ENCODE data around the gene CD274.
"Not testable (repeated sequence)": the region's sequence is repeated elsewhere in the genome, so short reads cannot be mapped to it uniquely, and the experiment has no call there.

The CD274 gene

DNA sequence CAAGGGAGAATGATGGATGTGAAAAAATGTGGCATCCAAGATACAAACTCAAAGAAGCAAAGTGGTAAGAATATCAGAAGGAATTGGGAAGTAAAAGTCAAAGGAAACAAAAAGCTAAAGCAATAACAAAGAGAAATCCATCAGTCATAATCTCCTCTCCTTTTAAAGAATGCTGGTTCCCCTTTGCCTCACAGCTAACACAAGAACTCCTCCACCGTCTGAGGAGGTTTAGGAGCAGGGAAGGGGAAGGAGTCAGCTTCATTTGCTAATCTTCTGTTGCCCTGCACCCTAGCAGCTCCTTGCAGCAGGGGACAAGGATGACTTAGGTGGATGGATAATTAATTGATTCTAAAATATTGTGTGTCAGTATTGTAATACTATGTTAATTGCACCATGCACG is 16.4 kb downstream of the CD274 start:
- no peak for DNase-seq (ENCODE audit: low read depth, low spot score)

DNA sequence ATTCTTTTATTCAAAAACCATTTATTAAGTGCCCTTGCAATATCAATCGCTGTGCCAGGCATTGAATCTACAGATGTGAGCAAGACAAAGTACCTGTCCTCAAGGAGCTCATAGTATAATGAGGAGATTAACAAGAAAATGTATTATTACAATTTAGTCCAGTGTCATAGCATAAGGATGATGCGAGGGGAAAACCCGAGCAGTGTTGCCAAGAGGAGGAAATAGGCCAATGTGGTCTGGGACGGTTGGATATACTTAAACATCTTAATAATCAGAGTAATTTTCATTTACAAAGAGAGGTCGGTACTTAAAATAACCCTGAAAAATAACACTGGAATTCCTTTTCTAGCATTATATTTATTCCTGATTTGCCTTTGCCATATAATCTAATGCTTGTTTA is 18.5 kb downstream of the CD274 start:
- DNase-seq (ENCODE audit: low read depth, low spot score) = no peak

DNA sequence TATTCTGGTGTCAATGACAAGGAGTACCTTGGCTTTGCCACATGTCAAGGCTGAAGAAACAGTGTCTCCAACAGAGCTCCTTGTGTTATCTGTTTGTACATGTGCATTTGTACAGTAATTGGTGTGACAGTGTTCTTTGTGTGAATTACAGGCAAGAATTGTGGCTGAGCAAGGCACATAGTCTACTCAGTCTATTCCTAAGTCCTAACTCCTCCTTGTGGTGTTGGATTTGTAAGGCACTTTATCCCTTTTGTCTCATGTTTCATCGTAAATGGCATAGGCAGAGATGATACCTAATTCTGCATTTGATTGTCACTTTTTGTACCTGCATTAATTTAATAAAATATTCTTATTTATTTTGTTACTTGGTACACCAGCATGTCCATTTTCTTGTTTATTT is 19.8 kb downstream of the CD274 start:
- no peak for DNase-seq (ENCODE audit: low read depth, low spot score)

DNA sequence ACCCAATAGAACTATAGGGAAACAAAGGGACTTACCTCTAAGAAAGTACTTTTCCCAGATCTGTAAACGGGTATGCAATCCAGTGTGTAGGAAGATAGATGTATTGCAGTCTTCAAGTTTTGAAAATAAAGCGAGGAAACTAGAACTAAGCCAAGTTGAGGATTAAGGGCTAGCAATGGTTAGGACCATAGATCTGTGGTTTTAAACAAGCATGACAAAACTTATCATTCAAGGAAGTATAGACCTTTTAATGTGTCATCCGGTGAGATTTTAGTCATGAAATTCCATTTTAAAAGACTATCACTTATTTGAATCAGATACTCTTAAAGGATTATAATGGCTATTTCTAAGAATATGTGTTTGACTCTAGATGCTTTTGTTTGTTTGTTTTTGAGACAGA is 20.5 kb downstream of the CD274 start:
- DNase-seq (ENCODE audit: low read depth, low spot score) = no peak

DNA sequence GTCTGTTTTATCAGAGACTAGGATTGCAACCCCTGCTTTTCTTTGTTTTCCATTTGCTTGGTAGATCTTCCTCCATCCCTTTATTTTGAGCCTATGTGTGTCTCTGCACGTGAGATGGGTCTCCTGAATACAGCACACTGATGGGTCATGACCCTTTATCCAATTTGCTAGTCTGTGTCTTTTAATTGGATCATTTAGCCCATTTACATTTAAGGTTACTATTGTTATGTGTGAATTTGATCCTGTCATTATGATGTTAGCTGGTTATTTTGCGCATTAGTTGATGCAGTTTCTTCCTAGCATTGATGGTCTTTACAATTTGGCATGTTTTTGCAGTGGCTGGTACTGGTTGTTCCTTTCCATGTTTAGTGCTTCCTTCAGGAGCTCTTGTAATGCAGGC is 25.3 kb downstream of the CD274 start:
- DNase-seq (ENCODE audit: low read depth, low spot score) = not testable (repeated sequence)

DNA sequence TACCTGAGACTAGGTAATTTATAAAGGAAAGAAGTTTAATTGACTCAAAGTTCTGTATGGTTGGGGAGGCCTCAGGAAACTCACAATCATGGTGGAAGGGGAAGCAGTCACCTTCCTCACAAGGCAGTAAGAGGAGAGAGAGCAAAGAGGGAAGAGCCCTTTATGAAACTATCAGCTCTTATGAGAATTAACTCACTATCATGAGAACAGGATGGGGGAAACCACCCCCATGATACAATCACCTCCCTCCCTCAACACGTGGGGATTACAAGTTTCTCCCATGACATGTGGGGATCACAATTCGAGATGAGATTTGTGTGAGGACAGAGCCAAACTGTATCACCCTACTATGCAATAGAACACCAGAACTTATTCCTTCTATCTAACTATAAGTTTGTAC is 27.9 kb downstream of the CD274 start:
- DNase-seq (ENCODE audit: low read depth, low spot score) = no peak

DNA sequence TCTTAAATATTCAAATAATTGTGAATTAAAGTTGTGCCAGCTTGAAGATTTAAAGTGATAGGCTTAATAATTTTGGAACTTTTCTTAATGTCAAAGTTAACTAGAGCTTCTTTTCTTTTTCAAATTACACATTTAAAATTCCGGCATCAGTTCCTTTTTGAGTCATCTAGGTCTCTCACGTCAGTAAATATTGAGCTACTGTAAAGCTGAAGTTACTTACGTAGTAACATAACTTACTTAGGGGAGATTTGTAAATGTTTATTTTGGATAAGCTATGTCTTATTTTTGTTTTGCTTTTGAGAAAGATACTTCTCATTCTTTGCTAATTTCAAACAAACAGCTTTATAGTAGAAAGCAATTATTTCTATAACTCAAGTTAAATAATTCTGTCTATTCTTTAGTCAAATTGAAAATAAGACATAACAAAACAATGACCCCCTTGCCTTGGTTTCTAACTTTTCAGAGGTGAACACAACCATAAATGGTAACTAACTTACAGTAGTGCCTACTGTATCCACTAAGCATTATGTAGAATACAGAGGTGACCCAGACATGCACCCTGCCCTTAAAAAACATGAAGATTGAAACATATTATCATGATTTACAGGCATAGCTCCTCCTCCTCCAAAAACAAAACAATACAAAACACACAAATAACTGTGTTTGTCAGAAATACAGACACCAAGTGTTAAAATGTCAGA is 29.8 kb downstream of the CD274 start:
- DNase-seq (ENCODE audit: low read depth, low spot score) = no peak

DNA sequence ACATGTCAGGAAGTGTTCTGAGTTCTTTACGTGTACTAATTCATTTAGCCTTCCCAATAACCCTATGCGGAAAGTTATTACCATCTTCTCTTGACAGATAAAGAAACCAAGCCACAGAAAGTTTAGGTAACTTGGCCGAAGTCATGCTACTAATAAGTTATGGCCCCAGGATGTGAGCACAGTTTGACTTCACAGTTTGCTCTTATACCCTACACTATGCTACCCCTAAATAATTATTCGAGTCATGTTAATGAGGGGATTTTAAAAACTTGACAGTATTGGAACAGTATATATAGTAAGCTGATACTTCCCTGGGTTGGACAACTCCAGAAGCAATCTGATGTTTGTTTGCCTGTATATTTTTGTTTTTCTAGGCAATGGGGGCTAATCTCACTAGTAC is 30.6 kb downstream of the CD274 start:
- DNase-seq (ENCODE audit: low read depth, low spot score) = no peak

DNA sequence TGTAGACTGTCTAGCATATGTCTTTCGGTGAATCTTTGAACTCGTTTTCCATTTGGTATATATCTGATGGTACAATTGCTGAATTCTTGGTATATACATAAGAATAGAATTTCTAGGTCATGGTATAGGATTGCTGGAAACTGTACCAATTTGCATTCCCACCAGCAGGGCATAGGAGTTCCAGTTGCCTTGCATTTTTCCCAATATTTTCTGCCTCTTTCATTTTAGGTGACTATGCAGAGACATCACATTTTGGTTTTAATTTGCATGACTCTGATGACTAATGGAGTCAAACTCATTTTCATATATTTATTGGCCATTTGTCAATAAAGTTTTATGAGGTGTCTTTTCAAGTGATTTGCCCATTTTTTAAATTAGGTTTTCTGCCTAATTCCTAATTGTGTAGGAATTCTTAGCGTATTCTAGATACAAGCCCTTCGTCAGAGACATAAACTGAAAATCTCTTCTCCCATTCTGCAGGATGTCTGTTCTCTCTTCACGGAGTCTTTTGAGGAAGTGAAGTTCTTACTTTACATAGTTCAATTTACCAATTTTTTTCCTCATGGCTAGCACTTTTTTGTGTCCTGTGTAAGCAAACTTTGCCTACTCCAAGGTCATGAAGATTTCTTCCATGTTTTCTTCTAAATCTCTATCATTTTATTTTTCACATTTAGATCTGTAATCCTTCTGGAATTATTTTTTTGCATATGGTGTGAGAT is 31.1 kb downstream of the CD274 start:
- DNase-seq (ENCODE audit: low read depth, low spot score) = no peak

DNA sequence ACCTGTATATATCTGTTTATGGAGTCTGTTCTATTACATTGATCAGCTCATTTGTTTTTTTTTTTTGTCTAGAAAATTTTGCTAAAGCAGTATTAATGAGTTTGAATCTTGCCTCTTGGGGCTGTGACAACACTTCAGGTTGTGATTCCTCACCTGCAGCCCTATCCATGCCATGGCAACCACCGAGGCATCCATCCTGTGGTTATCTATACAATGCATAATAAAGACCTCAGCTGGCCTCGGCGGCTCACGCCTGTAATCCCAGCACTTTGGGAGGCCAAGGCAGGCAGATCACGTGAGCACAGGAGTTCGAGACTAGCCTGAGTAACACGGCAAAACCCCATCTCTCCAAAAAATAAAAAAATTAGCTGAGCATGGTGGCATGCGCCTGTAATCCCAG is 31.9 kb downstream of the CD274 start:
- no peak for DNase-seq (ENCODE audit: low read depth, low spot score)

DNA sequence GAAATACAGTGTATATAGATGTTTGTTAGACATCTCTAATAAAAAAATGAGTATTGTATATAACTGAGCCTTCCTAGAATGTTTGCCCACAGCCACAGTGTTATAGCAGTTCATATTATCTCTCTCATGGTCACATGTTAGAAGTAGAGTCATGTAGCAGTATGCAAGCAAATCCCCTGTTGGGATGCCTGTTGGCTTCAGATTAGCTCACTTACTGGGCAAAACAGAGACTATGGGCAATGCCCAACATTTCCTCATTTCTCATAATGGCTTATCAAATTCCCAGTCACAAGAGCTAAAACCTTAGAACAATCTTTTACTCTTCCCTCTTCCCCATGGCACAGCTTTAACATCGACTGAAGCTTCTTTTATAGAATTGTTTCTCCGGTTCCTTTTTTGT is 33.0 kb downstream of the CD274 start:
- DNase-seq (ENCODE audit: low read depth, low spot score) = no peak

DNA sequence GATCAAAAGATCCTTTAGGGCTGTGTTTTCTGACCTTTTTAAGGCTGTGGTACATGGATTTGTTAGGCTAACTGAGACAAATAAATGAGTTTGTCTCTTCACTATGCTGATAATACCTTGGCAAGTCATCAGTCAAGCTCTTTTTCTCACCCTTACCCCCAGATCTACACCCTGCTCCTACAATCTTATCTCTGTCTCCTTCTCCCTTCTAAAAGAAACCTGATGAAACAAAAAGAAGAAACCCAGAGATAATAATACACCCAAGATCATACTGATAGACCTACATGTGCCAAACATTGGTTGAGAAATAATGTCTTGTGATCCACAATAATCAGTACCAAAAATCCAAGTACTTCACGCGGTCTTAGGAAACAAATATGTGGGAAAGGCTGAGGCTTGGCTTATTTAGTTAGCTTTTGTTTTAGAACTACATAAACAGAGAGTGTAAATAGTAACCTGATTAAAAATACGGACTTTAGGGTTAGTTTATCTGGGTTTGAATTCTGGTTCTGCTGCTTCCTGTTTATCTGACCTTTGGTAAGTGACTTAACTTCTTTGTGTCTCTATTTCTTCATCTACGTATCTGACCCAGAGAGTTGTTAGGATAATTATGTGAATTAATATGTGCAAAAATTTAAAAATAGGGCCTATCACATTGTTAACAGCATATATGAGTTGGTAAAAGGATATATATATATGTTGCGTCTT is 35.2 kb downstream of the CD274 start:
- no peak for DNase-seq (ENCODE audit: low read depth, low spot score)

DNA sequence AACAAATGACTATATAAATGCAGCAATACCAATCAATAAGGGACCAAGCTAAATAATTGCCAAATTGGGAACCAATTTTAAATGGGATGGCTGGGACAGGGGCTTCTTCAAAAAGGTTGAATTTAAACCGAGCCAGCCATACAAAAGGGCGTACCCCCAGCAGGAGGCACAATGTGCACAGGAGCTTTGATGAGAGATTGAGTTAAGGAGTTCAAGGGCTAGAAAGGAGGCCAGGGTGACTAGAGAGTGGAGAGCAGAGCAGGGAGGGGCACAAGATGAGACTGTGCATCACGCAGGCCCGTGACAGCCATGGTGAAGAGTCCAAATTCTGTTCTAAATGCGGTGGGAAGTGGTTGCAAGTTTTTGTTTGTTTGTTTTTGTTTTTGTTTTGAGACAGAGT is 36.6 kb downstream of the CD274 start:
- DNase-seq (ENCODE audit: low read depth, low spot score) = no peak

DNA sequence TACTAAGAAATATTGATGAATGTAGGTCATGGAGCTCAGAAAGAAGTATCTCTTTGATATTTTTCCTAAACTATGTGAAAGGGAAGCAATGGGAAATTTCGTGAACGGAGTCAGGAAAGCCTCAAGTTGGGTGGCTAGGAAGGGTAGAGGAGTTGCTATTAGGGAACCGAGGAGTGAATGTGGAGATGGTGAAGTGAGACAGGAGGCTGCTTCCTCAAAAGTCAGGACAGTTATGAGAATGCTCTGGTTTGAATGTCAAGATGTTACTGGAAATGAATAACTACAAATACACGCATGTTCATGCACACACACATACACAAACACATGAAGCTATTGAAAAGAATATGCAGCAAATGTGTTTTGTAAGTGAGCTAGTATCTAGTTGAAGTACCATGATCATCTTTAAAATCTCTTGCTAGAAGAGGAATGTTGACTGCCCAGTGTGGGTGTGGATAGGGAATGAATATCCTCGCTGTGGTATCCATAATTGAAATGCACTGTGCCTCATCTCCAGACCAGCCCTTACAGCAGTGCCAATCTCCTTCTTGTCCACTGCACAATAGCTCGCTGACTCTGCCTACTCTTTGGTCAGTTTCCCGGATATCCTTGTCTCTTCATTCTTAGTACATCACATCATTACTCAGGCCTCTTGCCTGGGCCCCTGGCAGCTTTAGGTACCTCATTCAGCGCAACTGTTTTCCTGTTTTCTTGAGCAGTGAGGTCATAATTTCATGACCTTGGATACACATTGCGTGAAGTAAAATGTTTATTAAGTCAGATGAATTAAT is 38.1 kb downstream of the CD274 start:
- DNase-seq (ENCODE audit: low read depth, low spot score) = no peak

DNA sequence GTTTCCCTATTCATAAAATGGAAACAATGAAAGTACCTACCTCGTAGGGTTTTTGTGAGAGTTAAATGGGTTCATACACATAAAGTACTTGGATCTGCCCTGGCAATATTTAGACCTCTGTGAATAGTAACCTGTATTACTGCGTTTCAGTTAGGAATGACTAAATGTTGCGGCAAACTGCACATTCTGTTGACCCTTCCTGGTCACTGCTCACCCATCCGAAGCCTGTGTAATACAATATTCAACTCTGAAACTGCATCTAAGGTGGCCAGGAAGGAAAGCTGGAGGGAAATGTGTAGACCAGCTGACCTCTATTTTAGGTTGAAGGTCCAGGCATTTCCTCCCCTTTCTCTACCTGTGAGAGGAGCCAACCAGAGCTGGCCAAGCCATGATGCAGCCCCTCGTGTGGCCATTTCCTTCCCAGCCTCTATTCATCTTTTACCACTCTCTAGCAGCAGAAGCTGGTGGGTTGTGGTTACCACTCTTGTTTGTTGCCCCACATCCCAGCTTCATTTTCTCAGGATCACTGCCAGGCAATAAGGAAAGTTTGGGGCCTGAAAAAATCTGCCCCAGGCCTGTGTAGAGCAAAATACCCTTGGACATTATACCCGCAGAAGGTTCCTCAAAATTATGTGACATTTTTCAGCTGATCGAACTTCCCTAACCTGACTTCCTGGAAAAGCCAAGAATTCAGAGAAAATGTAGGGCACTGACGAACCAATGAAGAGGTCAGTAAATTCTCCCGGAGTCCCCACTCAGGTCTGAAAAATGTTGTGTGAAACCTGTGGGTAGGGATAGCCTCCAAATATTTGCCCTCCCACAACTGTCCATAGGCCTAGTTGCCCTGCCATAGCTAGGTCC is 39.5 kb downstream of the CD274 start:
- DNase-seq (ENCODE audit: low read depth, low spot score) = no peak

DNA sequence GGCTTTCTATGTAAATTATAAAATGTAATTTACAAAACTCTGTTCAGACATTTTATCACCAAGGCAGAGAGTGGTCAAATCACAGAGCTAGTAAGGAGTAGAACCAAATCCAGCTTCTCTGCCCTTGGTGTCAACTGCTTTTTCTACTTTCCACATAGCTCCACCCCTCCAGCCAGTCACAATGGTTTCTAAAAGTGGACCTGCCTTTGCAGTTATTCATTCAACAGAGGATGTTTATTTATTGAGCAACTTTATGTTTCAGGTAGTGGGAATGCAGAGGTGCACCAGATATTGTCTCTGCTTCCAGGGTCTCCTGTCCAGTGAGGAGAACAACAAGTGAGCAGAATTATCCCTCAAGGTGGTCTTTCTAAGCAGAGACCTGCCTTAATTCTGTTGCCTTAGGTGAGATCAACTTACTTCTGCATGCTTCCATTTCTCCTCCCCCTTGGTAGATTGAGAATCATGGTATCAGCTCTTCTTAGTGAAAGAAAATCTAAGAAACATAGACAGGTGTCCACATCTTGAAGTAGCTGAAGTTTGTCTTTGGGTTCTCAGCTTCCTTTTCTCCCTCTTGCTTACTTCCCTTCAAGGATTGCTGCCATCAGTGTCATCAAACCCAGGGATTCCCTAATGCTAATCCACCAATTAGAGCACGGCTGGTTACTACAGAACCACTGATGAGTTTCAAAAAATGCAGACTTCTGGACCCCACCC is 42.8 kb downstream of the CD274 start:
- DNase-seq (ENCODE audit: low read depth, low spot score) = no peak

DNA sequence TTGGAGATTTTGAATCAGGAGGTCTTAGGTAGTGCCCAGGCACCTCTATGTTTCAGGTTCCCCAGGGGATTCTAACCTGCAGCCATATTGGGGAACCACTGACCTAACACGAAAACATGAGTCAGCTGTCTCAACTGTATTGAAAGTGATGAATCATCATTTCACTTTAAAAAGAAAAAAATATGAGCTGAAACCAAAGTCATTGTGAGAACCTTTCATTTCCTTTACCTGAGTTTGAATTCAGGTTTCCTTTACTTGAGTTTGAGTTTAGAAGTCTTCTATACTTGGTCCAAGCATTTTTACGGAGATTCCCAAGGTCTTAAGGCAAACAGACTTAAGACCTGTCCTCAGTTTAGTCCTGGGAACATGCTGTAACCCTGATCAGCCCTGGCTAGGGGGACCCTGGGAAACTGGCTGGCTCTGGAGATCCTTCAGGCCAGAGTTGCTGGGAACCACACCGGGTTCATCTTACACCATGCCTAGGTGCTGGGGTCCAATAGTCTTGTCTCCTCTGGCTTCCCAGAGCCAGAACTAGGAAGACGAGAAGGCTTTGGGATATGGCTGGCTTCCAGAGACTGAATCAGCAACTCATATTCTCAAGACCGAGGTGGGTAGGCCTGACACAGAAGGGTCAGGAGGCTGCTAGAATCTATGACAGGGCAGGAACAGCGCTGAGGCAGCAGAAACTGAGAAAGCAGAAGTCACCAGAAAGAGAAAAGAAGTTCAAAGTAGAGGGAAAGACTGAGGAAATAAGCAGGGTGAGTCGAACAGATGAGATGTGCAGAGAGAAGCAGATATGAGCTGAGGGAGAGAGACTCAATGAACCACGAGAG is 43.6 kb downstream of the CD274 start:
- no peak for DNase-seq (ENCODE audit: low read depth, low spot score)

DNA sequence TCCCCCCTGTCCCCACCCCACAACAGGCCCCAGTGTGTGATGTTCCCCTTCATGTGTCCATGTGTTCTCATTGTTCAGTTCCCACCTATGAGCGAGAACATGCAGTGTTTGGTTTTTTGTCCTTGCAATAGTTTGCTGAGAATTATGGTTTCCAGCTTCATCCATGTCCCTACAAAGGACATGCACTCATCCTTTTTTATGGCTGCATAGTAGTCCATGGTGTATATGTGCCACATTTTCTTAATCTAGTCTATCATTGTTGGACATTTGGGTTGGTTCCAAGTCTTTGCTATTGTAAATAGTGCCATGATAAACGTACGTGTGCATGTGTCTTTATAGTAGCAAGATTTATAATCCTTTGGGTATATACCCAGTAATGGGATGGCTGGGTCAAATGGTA is 44.4 kb downstream of the CD274 start:
- DNase-seq (ENCODE audit: low read depth, low spot score) = not testable (repeated sequence)

DNA sequence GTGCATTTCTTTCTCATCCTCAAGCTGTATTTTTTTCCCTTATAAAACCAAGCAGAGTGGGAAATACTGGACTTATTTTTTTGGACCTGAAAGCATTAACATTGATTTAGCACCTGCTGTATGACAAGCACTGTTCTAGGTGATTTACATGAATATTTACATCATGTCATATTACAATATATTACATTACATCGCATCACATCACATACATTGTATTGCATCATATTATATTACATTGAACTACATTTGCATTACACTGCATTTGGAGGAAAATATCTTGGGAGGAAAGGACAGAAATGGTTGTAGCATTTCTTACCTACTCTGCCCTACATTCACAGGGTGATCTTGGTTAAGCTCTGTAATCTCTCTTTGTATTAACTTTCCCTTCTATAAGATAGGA is 48.8 kb downstream of the CD274 start:
- DNase-seq (ENCODE audit: low read depth, low spot score) = no peak

All from ELF-1 (cell line).